ENCODE measurements around the gene EGLN1. TPM values are rescaled to one million over a fixed set of nuclear protein-coding genes. Genes with fewer than 3 reads are reported as not detected.

EGLN1 gene
- total RNA-seq, 2 experiments from 2014 or later, result 19.0 to 36.6 TPM

DNA sequence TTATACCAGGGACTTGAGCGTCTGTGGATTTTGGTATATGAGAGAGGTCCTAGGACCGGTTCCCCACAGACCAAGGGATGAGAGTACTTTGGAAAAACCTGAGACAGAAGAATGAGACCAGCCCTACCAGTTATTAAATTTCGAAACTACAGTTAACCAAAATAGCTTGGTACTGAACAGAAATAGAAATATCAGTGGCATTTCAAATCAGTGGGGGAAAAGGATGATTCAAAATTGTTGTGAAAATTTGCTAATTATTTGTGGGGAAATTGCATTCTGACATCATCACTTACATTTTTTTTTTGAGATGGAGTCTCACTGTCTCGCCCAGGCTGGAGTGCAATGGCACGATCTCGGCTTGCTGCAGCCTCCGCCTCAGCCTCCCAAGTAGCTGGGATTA, 92.6 kb downstream of the EGLN1 start:
- ChIA-PET POLR2A (no interaction called here), CTCF (ENCODE audit: unreplicated experiment) (no interaction called here)
- Histone ChIP-seq H4K20me1 (ENCODE audit: insufficient read depth, low read length) (peaks cover 20% of the 10 kb centered on the region), H3K9me2 (ENCODE audit: insufficient read depth, low read length) (no peaks in the 10 kb centered on the region), H3K4me1 (ENCODE audit: insufficient read depth, low read length, poor library complexity, severe bottlenecking) (peaks cover 15% of the 10 kb centered on the region), H2AFZ (ENCODE audit: low read length) (no peak overlapping the region), H3K4me3 (ENCODE audit: low read depth, low read length, poor library complexity, severe bottlenecking) (no peak overlapping the region), H3K27ac (ENCODE audit: low read depth, low read length, poor library complexity, severe bottlenecking) (no peak overlapping the region), H3K4me2 (ENCODE audit: low read length) (no peak overlapping the region), H3K36me3 (ENCODE audit: insufficient read depth, low read length) (peaks cover 31% of the 10 kb centered on the region), H3K9me3 (ENCODE audit: low read length) (no peaks in the 10 kb centered on the region), H3K79me2 (ENCODE audit: insufficient read depth, low read depth, low read length) (peaks cover 37% of the 10 kb centered on the region)
- DNase-seq (ENCODE audit: low spot score), result no peak
- intact Hi-C loops (cut with micrococcal nuclease; ENCODE audit: unreplicated experiment), result no loop called here
- TF ChIP-seq EZH2phosphoT487 (IDR thresholded peaks at IDR 0.05; ENCODE audit: borderline replicate concordance, low read depth, low read length), result no peak
- TF ChIP-seq, protein P1, sequence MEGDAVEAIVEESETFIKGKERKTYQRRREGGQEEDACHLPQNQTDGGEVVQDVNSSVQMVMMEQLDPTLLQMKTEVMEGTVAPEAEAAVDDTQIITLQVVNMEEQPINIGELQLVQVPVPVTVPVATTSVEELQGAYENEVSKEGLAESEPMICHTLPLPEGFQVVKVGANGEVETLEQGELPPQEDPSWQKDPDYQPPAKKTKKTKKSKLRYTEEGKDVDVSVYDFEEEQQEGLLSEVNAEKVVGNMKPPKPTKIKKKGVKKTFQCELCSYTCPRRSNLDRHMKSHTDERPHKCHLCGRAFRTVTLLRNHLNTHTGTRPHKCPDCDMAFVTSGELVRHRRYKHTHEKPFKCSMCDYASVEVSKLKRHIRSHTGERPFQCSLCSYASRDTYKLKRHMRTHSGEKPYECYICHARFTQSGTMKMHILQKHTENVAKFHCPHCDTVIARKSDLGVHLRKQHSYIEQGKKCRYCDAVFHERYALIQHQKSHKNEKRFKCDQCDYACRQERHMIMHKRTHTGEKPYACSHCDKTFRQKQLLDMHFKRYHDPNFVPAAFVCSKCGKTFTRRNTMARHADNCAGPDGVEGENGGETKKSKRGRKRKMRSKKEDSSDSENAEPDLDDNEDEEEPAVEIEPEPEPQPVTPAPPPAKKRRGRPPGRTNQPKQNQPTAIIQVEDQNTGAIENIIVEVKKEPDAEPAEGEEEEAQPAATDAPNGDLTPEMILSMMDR (conservative IDR thresholded peaks at IDR 0.05; ENCODE audit: low read length), result no peak
- BruUV-seq (replicated peaks), result no TSS peak

DNA sequence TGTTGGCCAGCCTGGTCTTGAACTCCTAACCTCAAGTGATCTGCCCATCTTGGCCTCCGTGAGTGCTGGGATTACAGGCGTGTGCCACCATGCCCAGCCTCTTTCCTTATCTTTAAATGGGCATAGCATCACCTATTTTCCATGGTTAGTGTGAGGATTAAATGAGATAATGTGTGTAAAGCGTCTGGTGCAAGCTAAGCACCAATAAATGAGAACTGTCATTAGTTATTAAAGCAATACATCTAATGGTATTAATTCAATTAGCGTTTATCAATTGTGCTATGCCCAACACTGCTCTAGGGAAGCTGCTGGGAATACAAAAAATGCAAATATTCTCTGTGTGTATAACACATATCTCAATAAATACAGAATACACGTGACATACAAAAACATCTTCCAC, 94.5 kb downstream of the EGLN1 start:
- H3K9me3 ChIP-seq (ENCODE audit: low read length), result no peaks in the 10 kb centered on the region
- CTCF ChIA-PET (ENCODE audit: unreplicated experiment), result no interaction called here
- POLR2A ChIA-PET, result no interaction called here

GRCh38 chr1:231326248-231326647, 95.8 kb downstream of the EGLN1 start:
- ChIA-PET POLR2A (interaction anchor here (1.9 kb wide), 1 partner anchor 8 kb away, joined by 10 read pairs; no protein-coding TSS in a partner anchor), CTCF (ENCODE audit: unreplicated experiment) (no interaction called here)
- H4K20me1 ChIP-seq (ENCODE audit: insufficient read depth, low read length), result 0 out of 2 replicates have a peak, but pooled peaks cover 4% of the 10 kb centered on the region
- no peak overlapping the region for H3K4me2 ChIP-seq (ENCODE audit: low read length)
- TF ChIP-seq EZH2phosphoT487 (IDR thresholded peaks at IDR 0.05; ENCODE audit: borderline replicate concordance, low read depth, low read length), result no peak
- TF ChIP-seq, protein P1 (conservative IDR thresholded peaks at IDR 0.05; ENCODE audit: low read length), result no peak
- no peak for DNase-seq (ENCODE audit: low spot score)
- no peak overlapping the region for H2AFZ ChIP-seq (ENCODE audit: low read length)
- no peak overlapping the region for H3K4me3 ChIP-seq (ENCODE audit: low read depth, low read length, poor library complexity, severe bottlenecking)
- BruUV-seq (replicated peaks), result no TSS peak
- no peaks in the 10 kb centered on the region for H3K9me3 ChIP-seq (ENCODE audit: low read length)
- peaks cover 4% of the 10 kb centered on the region; the same call in 1 of the 2 replicates for H3K79me2 ChIP-seq (ENCODE audit: insufficient read depth, low read depth, low read length)
- peaks cover 6% of the 10 kb centered on the region for H3K36me3 ChIP-seq (ENCODE audit: insufficient read depth, low read length)
- H3K4me1 ChIP-seq (ENCODE audit: insufficient read depth, low read length, poor library complexity, severe bottlenecking), result no peaks in the 10 kb centered on the region
- no peaks in the 10 kb centered on the region for H3K9me2 ChIP-seq (ENCODE audit: insufficient read depth, low read length)
- H3K27ac ChIP-seq (ENCODE audit: low read depth, low read length, poor library complexity, severe bottlenecking), result no peak overlapping the region
- intact Hi-C loops (cut with micrococcal nuclease; ENCODE audit: unreplicated experiment), result no loop called here

More for the DNA sequence above, 94.5 kb downstream of the EGLN1 start:
- H3K9me2 ChIP-seq (ENCODE audit: insufficient read depth, low read length), result no peaks in the 10 kb centered on the region
- H3K4me2 ChIP-seq (ENCODE audit: low read length), result no peak overlapping the region
- no peak overlapping the region for H2AFZ ChIP-seq (ENCODE audit: low read length)
- TF ChIP-seq, protein P1 (conservative IDR thresholded peaks at IDR 0.05; ENCODE audit: low read length), result no peak
- TF ChIP-seq EZH2phosphoT487 (IDR thresholded peaks at IDR 0.05; ENCODE audit: borderline replicate concordance, low read depth, low read length), result no peak
- H3K4me3 ChIP-seq (ENCODE audit: low read depth, low read length, poor library complexity, severe bottlenecking), result no peak overlapping the region
- no peak for DNase-seq (ENCODE audit: low spot score)
- H3K4me1 ChIP-seq (ENCODE audit: insufficient read depth, low read length, poor library complexity, severe bottlenecking), result peaks cover under 1% of the 10 kb centered on the region
- H3K27ac ChIP-seq (ENCODE audit: low read depth, low read length, poor library complexity, severe bottlenecking), result no peak overlapping the region
- 0 out of 2 replicates have a peak, but pooled peaks cover 4% of the 10 kb centered on the region for H4K20me1 ChIP-seq (ENCODE audit: insufficient read depth, low read length)
- no TSS peak for BruUV-seq (replicated peaks)
- peaks cover 15% of the 10 kb centered on the region for H3K36me3 ChIP-seq (ENCODE audit: insufficient read depth, low read length)
- intact Hi-C loops (cut with micrococcal nuclease; ENCODE audit: unreplicated experiment), result no loop called here
- peaks cover 18% of the 10 kb centered on the region; the same call in 1 of the 2 replicates for H3K79me2 ChIP-seq (ENCODE audit: insufficient read depth, low read depth, low read length)
